IPS-18c (cell line): Measurements from ENCODE around the gene TRPC3.

Source experiments
- H3K4me3 ChIP-seq: 2 replicates; pipeline ENCODE4 v1.7.0; 2013; ENCODE audit warnings: low read depth, mild to moderate bottlenecking, low read length, moderate library complexity; ENCODE audit not compliant: insufficient read depth
- H3K9me3 ChIP-seq: one replicate; pipeline ENCODE4 v1.6.1; 2013; ENCODE audit warnings: mild to moderate bottlenecking, low read length, moderate library complexity; ENCODE audit not compliant: control insufficient read depth, insufficient read depth

The TRPC3 gene

GRCh38 chr4:121900132-121900983 lies 51.5 kb downstream of the TRPC3 start:
- H3K4me3 ChIP-seq: no peak overlapping the region
- no peaks in the 10 kb centered on the region for H3K9me3 ChIP-seq

DNA sequence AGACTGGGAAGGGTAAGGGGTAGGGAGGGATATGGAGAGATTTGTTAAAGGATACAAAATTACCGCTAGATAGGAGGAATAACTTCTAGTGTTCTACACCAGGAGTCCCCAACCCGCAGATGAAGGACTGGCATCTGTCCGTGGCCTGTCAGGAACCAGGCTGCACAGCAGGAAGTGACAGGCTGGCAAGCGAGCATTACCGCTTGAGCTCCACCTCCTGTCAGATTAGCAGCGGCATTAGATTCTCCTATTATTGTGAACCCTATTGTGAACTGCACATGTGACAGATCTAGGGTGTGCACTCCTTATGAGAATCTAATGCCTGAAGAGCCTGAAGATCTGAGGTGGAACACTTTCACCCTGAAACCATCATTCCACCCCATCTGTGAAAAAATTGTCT lies 53.7 kb downstream of the TRPC3 start:
- Histone ChIP-seq H3K9me3 (no peaks in the 10 kb centered on the region), H3K4me3 (no peak overlapping the region)

DNA sequence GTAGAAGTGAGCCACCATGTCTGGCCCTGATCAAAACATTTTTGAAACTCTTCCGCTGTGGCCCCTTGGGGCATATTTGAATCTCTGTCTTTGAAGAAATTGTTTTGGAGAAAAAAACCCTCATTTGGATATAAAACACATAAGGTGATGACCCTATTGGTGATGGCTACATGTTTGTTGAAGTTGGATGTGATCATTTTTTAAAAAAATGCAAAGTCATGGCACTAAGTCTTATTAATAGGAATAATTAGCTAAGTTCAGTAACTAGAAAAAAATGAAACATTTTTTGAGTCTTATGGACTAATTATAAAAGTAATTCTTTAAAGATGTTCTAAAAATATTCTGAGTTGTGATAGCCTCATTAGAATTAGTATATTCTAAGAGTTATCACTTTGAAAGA lies 63.7 kb downstream of the TRPC3 start:
- H3K4me3 ChIP-seq: no peak overlapping the region

DNA sequence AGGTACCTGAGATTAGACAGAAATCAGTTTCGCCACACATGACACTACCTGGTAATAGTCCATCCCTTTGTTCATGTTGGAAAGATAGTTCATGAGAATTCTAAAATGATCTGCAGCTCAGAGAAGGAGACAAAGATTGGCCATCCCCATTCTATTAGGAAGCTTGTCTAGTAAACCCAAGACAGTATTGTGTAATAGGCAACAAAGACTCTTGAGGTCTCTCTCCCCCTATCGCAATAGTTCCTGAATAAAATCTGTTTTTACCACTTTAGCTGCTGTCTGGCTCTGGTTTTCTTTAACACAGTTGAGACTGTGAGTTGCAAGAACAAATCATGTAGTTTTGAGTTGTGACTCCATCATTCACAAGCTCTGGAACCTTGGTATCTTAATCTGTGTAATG lies 66.7 kb downstream of the TRPC3 start:
- no peaks in the 10 kb centered on the region for H3K9me3 ChIP-seq
- no peak overlapping the region for H3K4me3 ChIP-seq

More for the DNA sequence above, 63.7 kb downstream of the TRPC3 start:
- H3K9me3 ChIP-seq: no peaks in the 10 kb centered on the region

DNA sequence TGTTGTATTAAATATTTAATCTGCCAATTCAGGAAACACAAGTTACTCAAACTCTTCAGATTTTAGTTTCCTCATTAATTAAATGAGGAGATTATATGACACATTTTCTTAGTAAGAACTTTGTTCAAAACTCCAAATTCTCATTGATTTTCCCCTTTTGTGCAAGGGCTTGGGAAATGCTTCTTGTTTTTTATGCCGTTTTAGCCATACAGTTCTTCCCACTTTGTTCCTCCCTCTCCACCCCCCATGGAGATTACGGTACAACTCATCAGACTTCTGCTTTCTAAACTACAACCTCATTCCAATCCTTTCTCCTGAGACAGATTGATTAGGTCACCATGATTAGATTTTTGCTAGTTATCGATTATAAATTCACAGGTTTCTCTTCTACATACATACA lies 70.7 kb downstream of the TRPC3 start:
- H3K4me3 ChIP-seq: no peak overlapping the region

DNA sequence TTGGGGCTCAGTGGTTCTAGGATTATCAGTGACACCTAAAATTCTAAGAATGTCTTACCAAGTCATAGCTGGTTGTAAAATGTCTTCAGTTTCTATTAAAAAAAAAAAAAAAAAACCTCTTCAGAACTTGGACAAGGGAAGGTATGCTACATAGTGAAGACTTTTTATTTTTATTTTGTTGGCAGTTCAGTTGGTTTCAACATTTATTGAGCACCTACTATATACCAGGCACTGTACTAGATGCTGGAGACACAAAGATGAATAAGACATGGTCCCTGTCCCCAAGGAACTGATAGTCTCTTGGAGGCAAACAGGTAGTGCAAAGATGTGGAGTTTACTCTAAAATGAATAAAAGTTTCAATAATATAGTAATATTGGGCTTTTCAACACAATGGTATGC lies 72.7 kb downstream of the TRPC3 start:
- Histone ChIP-seq H3K4me3 (no peak overlapping the region), H3K9me3 (no peaks in the 10 kb centered on the region)

More for the DNA sequence above, 70.7 kb downstream of the TRPC3 start:
- H3K9me3 ChIP-seq: no peaks in the 10 kb centered on the region

- H3K4me3 ChIP-seq: no peak overlapping the region
- no peaks in the 10 kb centered on the region for H3K9me3 ChIP-seq
Measured at GRCh38 chr4:121877041-121877773, 74.7 kb downstream of the TRPC3 start.

DNA sequence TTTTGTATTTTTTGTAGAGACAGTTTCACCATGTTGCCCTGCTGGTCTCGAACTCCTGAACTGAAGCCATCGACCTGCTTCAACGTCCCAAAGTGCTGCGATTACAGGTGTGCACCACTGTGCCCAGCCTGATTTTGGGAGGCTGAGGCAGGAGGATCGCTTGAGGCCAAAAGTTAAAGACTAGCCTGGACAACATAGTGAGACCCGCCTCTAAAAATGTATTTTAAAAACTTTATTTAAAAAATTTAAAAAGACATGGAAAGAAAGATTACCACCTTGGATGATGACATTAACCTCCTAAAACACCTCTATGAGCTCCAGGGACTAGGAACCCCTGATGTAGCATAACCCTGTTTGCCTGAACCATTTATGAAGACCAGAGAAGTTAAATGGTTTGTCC lies 75.8 kb downstream of the TRPC3 start:
- H3K4me3 ChIP-seq: no peak overlapping the region

DNA sequence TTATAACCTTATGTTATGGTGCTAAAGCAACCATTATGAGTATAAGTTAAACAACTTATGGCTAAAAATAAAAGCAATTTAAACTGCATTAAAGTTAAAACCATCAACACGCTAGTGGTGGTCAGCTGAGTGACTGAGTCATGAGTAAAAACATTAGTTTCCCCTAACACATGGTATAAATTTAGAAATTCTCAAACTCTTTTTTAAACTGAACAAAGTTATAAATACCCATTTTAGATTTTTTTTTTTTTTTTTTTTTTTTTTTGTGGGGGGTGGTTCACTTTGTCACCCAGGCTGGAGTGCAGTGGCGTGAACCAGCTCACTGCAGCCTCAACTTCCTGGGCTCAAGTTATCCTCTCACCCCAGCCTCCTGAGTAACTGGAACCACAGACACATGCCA lies 76.2 kb downstream of the TRPC3 start:
- Histone ChIP-seq H3K4me3 (no peak overlapping the region), H3K9me3 (no peaks in the 10 kb centered on the region)

More for the DNA sequence above, 75.8 kb downstream of the TRPC3 start:
- H3K9me3 ChIP-seq: no peaks in the 10 kb centered on the region

GRCh38 chr4:121873604-121874003 lies 78.3 kb downstream of the TRPC3 start:
- Histone ChIP-seq H3K4me3 (no peak overlapping the region), H3K9me3 (no peaks in the 10 kb centered on the region)

- Histone ChIP-seq H3K4me3 (peak within 1 kb of the TSS; percentile 64), H3K9me3 (no peaks in the 10 kb centered on the region)
Measured at GRCh38 chr4:121869841-121870822, 81.7 kb downstream of the TRPC3 start, which contains the start of gene BBS7. Gene BBS7, minus strand, starts transcription at chr4:121870474. Its CDS starts 161 bp downstream, at chr4:121870313.

DNA sequence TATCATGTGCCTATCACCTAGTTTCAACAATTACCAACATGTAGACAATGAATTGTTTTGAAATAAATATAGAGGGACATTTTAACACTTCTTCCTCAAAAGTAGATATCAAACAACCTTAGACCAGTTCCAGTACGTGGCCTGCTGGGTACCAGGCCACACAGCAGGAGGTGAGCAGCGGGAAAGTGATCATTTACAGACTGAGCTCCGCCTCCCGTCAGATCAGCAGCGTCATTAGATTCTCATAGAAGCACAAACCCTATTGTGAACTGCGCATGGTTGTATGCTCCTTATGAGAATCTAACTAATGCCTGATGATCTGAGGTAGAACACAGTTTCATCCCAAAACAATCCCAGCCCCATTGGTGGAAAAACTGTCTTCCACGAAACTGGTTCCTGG lies 88.1 kb downstream of the TRPC3 start:
- H3K4me3 ChIP-seq: no peak overlapping the region
- H3K9me3 ChIP-seq: no peaks in the 10 kb centered on the region

DNA sequence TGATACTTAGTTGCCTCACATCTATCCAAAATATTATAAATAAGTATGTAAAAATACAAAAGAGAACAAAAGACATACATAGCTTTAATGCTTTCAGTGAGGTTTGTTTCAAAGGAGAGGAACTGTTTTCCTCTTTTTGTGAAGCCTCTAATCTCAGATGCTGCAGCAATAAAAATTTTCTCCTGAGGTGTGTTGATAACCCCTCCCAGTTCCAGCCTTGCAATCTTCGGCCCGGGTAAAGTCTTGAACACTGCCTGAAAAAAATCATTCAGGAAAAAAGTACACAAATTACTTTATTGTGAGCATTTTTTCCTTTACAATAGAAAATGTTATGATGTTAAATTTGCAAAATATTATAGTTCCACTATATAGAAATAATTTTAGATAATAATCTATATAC lies 90.4 kb downstream of the TRPC3 start:
- Histone ChIP-seq H3K9me3 (no peaks in the 10 kb centered on the region), H3K4me3 (no peak overlapping the region)

GRCh38 chr4:121860121-121860520 lies 91.7 kb downstream of the TRPC3 start:
- H3K9me3 ChIP-seq: no peaks in the 10 kb centered on the region
- H3K4me3 ChIP-seq: no peak overlapping the region

DNA sequence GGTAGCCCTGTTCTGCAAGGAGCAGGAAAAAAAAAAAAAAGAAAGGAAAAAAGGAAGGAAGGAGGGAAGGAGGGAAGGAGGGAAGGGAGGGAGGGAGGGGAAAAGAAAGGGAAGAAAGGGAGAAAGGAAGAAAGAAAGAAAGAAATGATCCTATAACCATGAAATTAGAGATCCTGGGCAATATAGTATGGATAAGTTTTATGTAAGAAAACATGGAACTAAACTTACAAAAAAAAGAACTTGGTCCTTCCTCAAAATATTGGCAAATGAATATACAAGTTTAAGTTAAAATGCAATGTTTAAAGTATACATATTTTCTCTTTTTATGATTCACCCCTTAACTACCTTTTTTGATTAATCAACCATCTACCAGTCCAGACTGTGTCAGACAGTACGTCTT lies 100.5 kb downstream of the TRPC3 start:
- Histone ChIP-seq H3K9me3 (no peaks in the 10 kb centered on the region), H3K4me3 (no peak overlapping the region)

- no peaks in the 10 kb centered on the region for H3K9me3 ChIP-seq
- no peak overlapping the region for H3K4me3 ChIP-seq
Measured at GRCh38 chr4:121846662-121847061, 105.2 kb downstream of the TRPC3 start.

- Histone ChIP-seq H3K9me3 (no peaks in the 10 kb centered on the region), H3K4me3 (no peak overlapping the region)
Measured at GRCh38 chr4:121842862-121843261, 109.0 kb downstream of the TRPC3 start.
